ENCODE measurements around the gene PAQR4.

The PAQR4 gene

DNA sequence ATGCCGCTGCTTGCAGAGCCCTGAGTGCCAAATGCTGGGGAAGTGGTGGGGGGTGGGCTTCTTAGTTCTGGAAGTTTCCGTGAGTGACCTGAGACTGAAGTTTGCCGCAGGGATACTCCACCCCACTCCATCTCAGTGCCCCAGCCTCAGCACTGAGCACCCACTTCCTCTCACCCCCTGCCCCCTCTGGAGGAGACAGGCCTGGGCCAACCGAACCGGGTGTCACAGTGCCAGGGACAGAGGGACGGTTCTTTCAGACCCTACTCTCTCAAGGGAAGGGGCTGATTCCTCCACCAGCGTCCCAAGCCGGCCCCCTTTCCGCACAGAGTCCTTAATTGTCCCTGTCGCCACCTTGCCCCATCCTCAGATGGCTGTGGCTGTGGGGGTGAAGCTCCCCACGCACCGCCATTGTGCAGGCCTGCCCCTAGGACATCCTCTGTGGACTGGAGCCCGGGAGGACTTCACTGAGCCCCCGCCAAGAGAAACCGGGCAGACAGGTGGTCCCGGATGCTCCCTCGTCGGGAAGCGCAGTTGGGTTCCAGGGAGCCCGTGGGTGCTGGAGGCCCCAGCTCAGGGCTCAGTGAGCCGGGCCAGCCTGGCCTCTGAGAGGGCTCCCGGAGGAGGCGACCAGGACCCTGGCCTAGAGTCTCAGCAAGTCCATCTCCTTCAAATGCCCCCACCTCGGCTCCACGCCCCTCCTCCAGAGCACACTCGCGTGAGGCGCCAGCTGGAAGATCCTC is 6.6 kb upstream of the PAQR4 start:
- H3K27ac ChIP-seq: peak overlapping the region; percentile 99
- TF ChIP-seq ZFX (IDR thresholded peaks at IDR 0.05; ENCODE audit: borderline replicate concordance): no peak

DNA sequence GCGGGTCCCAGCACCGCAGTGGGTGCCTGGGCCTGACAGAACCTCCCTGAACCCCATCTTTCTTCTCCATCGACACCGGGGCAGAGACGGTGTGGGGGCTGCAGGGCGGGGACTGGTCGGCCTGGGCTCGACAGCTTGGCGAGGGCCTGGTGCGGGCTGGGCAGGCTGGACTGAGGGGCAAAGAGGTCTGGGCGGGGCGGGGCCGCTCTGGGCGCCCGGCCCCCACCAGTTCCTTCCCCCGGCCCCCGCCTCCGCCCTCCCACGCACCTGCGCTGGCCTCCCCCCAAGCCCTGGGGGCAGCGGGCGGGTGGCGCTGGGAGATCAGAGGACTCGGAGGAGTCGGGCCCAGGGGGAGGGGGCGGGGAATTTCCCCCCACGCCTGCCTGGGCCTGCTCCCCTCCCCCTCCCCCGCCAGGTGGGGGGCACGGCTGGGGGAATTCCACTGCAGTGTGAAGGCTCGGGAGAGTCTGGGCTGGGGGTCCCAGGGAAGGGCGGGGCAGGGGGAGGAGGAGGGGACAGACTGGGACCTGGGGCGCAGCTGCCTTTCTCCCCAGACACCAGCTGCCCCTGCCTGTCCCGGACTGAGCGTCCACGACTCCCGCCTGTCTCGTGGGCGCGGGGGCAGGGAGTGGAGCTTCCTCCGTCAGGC is 6.0 kb upstream of the PAQR4 start:
- H3K27ac ChIP-seq: peak overlapping the region; percentile 99
- TF ChIP-seq, protein P1, sequence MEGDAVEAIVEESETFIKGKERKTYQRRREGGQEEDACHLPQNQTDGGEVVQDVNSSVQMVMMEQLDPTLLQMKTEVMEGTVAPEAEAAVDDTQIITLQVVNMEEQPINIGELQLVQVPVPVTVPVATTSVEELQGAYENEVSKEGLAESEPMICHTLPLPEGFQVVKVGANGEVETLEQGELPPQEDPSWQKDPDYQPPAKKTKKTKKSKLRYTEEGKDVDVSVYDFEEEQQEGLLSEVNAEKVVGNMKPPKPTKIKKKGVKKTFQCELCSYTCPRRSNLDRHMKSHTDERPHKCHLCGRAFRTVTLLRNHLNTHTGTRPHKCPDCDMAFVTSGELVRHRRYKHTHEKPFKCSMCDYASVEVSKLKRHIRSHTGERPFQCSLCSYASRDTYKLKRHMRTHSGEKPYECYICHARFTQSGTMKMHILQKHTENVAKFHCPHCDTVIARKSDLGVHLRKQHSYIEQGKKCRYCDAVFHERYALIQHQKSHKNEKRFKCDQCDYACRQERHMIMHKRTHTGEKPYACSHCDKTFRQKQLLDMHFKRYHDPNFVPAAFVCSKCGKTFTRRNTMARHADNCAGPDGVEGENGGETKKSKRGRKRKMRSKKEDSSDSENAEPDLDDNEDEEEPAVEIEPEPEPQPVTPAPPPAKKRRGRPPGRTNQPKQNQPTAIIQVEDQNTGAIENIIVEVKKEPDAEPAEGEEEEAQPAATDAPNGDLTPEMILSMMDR (IDR thresholded peaks at IDR 0.05): no peak
- TF ChIP-seq ZFX (IDR thresholded peaks at IDR 0.05; ENCODE audit: borderline replicate concordance): no peak

DNA sequence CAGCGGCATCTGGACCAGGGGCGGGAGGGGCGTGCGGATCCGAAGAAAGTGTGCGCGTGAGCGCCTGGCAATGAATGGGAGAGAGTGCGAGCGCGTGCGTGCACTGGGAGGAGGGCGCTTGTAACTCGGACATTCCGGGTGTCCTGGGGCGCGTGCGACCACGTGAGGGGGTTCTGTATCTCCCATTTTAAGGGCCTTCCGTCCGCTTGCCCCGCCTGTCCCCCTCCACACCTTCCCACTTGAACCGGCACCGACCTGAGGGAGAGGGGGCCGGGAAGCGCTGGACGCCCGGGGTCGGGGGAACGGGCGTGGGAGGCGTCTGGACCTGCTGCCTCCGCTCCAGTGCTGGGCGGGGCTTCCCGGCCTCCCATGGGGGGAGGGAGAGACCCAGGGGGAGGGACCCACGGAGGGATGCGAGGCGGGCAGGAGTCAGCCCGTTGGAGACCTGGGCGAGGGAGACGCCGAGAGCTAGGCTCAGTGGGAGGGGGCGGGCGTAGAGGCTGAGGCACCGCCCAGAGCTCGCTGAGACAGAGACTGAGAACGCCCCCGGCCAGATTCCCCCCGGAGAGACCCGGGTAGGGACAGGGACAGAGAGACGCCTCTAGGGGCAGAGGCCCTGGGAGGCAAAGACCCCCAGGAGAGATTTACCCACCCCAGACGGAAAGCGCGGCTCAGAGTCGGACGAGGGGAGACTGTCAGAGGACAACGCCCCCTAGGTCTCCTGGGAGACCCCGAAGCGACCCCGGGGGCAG is 5.2 kb upstream of the PAQR4 start, which contains the start of gene KREMEN2:
TSS of gene KREMEN2 (plus strand) at position 553 of the 752 bp plus-strand sequence. CDS start 246 bp downstream, outside the sequence.
- H3K27ac ChIP-seq: peak within 1 kb of the TSS; percentile 99

DNA sequence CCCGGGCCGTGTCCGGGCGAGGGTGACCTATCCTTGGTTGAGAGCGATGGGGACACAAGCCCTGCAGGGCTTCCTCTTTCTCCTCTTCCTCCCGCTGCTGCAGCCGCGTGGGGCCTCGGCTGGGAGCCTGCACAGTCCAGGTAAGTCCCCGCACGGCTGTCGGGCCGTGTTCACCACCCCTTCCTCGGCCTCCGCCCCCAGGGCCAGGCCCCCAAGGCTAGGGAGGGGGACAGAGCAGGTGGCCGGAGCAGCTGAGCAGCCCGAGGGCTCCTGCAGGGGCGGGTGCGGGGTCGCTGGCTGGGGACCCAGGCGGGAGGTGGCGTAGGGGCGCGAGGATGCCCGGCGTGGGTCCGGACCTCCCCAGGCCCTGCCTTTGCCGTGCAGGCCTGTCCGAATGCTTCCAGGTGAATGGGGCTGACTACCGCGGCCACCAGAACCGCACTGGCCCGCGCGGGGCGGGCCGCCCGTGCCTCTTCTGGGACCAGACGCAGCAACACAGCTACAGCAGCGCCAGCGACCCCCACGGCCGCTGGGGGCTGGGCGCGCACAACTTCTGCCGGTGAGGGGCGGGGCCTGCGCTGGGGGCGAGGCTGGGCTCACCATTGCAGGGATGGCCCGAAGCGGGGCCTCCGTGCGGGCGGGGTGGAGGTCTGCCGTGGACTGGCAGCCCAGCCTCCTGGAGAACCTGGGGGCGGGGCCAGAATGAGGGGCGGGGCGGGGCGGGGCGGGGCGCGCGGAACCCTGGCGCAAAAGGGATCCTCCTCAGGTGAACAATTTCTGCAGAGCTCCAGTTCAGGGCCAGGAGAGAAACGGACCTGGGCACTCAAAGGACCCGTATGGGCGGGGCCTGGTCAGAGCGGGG is 4.4 kb upstream of the PAQR4 start:
- H3K27ac ChIP-seq: peak overlapping the region; percentile 99
- TF ChIP-seq, protein P1 (IDR thresholded peaks at IDR 0.05): peak; percentile 12
- no peak for TF ChIP-seq ZFX (IDR thresholded peaks at IDR 0.05; ENCODE audit: borderline replicate concordance)

More for the DNA sequence above, 5.2 kb upstream of the PAQR4 start, which contains the start of gene KREMEN2:
- TF ChIP-seq ZFX (IDR thresholded peaks at IDR 0.05; ENCODE audit: borderline replicate concordance): no peak
- TF ChIP-seq, protein P1 (IDR thresholded peaks at IDR 0.05): peak; percentile 34

DNA sequence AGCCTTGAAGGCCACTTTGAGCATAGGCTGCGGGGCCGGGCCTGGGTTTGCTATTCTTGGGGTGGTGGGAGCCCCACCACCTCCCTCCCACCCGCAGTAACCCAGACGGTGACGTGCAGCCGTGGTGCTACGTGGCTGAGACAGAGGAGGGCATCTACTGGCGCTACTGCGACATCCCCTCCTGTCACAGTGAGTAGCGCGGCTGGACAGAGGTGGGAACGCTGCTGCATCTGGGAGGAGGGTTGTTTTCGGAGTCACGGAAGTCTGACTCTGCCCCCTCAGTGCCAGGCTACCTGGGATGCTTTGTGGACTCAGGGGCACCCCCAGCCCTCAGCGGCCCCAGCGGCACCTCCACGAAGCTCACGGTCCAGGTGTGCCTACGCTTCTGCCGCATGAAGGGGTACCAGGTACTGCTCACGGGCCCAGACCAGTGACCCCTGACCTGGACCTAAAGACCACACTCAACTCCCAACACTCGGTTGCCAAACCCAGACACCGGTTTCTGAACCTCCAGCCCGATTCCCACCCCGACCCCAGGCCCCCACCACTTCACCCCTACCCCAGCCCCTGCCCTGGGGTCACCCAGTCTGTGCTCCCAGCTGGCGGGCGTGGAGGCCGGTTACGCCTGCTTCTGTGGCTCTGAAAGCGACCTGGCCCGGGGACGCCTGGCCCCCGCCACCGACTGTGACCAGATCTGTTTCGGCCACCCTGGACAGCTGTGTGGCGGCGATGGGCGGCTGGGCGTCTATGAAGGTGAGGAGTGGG is 2.9 kb upstream of the PAQR4 start:
- TF ChIP-seq, protein P1 (IDR thresholded peaks at IDR 0.05): no peak
- TF ChIP-seq ZFX (IDR thresholded peaks at IDR 0.05; ENCODE audit: borderline replicate concordance): no peak
- H3K27ac ChIP-seq: peak overlapping the region; percentile 99

DNA sequence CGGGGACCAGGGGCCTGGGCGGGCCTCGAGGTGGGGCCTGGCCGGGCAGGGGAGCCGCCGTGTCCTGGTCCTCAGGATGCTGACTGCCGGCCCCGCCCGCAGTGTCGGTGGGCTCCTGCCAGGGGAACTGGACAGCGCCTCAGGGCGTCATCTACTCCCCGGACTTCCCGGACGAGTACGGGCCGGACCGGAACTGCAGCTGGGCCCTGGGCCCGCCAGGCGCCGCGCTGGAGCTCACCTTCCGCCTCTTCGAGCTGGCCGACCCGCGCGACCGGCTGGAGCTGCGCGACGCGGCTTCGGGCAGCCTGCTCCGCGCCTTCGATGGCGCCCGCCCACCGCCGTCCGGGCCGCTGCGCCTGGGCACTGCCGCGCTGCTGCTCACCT is 2.3 kb upstream of the PAQR4 start:
- peak overlapping the region; percentile 99 for H3K27ac ChIP-seq
- TF ChIP-seq ZFX (IDR thresholded peaks at IDR 0.05; ENCODE audit: borderline replicate concordance): no peak
- TF ChIP-seq, protein P1 (IDR thresholded peaks at IDR 0.05): peak; percentile 38
